GM12878 (cell line): ENCODE data around the gene PRSS33.

Experiments
- CBX5 ChIP-seq: sonication (generic); IDR thresholded peaks from 2 replicates; pipeline ENCODE4 v1.6.1; 2016; ENCODE audit warnings: low read depth, moderate library complexity, mild to moderate bottlenecking, inconsistent platforms
- CTCF ChIP-seq, 3 experiments: IDR thresholded peaks in 2 of 3; conservative IDR thresholded peaks in 1 of 3; 2 replicates each; pipeline ENCODE4 v1.5.1; 2011; ENCODE audit warnings: low read depth in 3 of 3, low read length in 3 of 3, mild to moderate bottlenecking in 3 of 3, control low read depth in 2 of 3, moderate library complexity in 2 of 3, inconsistent platforms in 1 of 3, mixed read lengths in 1 of 3; ENCODE audit not compliant: control insufficient read depth in 2 of 3, insufficient read depth in 1 of 3; ENCODE audit errors: extremely low read depth in 1 of 3
- CUX1 ChIP-seq: IDR thresholded peaks from 2 replicates; pipeline ENCODE4 v1.6.1; 2012; ENCODE audit warnings: improper control_type of control experiment, low read depth, low read length; ENCODE audit not compliant: insufficient replicate concordance
- EZH2 ChIP-seq: IDR thresholded peaks from 2 replicates; pipeline ENCODE4 v1.6.1; 2012; ENCODE audit warnings: low read depth, mild to moderate bottlenecking, control low read depth, inconsistent platforms, low read length, borderline replicate concordance; ENCODE audit not compliant: control insufficient read depth
- FOXM1 ChIP-seq: IDR thresholded peaks from 2 replicates; pipeline ENCODE4 v1.6.1; 2012; ENCODE audit warnings: low read depth, mild to moderate bottlenecking, inconsistent platforms, low read length, moderate library complexity
- GATAD2B ChIP-seq: fragments of 450-650 bp; conservative IDR thresholded peaks from 2 replicates; pipeline ENCODE4 v1.6.1; 2017; ENCODE audit warnings: low read depth, mild to moderate bottlenecking, moderate library complexity
- JUNB ChIP-seq: IDR thresholded peaks from 2 replicates; pipeline ENCODE4 v1.6.1; 2016; ENCODE audit warnings: antibody characterized with exemption, mild to moderate bottlenecking
- NBN ChIP-seq: fragments of 450-650 bp; IDR thresholded peaks from 2 replicates; pipeline ENCODE4 v1.6.1; 2016
- NRF1 ChIP-seq: conservative IDR thresholded peaks from 2 replicates; pipeline ENCODE4 v1.6.1; 2011; ENCODE audit warnings: mild to moderate bottlenecking, low read depth, low read length, improper control_type of control experiment
- POLR2A ChIP-seq: IDR thresholded peaks from 2 replicates; pipeline ENCODE4 v1.6.1; 2011; ENCODE audit warnings: low read depth, mild to moderate bottlenecking, low read length
- POLR2AphosphoS2 ChIP-seq: IDR thresholded peaks from 2 replicates; pipeline ENCODE4 v1.6.1; 2011; ENCODE audit warnings: low read depth, mild to moderate bottlenecking, low read length, improper control_type of control experiment, moderate library complexity
- SP1 ChIP-seq: IDR thresholded peaks from one replicate; pipeline ENCODE4 v1.6.1; 2011; ENCODE audit warnings: low read depth, low read length
- STAT3 ChIP-seq: IDR thresholded peaks from 2 replicates; pipeline ENCODE4 v1.6.1; 2011; ENCODE audit warnings: low read depth, low read length, improper control_type of control experiment
- ZNF274 ChIP-seq: IDR thresholded peaks from one replicate; pipeline ENCODE4 v1.8.0; 2011; ENCODE audit not compliant: insufficient read length, insufficient read depth

GRCh38 chr16:2737238-2737605, 50.1 kb downstream of the PRSS33 start:
- TF ChIP-seq STAT3, result no peak
- TF ChIP-seq POLR2A, result no peak
- TF ChIP-seq CUX1, result no peak
- no peak for TF ChIP-seq GATAD2B
- no peak for TF ChIP-seq SP1
- no peak for TF ChIP-seq JUNB
- no peak for TF ChIP-seq NRF1
- TF ChIP-seq EZH2, result no peak
- TF ChIP-seq NBN, result no peak
- TF ChIP-seq POLR2AphosphoS2, result no peak
- no peak for TF ChIP-seq CTCF (IDR thresholded peaks at IDR 0.05 in 2 of 3, conservative IDR thresholded peaks at IDR 0.05 in 1 of 3; ENCODE audit: control insufficient read depth in 2 of 3, extremely low read depth in 1 of 3, insufficient read depth in 1 of 3, low read depth in 3 of 3, low read length in 3 of 3)
- no peak for TF ChIP-seq CBX5
- no peak for TF ChIP-seq FOXM1
- no peak for TF ChIP-seq ZNF274
